ENCODE measurements around the gene EEF2K.

EEF2K gene

DNA sequence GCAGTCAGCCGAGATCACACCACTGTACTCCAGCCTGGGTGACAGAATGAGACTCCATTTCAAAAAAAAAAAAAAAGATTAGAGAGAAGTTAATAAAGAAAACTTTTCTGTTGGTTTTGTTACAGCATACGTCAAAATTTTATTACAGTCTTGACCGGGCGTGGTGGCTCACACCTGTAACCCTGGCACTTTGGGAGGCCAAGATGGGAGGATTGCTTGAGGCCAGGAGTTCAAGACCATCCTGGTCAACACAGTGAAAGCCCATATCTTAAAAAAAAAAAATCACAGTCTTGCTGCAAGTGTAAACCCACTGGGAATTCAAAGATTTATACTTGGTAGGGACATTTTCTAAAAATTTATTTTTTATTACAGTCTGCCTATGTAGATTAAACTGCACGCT, 84.9 kb downstream of the EEF2K start:
- no peak for DNase-seq (ENCODE audit: low spot score)
- no peak for TF ChIP-seq CTCF (IDR thresholded peaks at IDR 0.05; ENCODE audit: extremely low read depth, missing control alignments)

DNA sequence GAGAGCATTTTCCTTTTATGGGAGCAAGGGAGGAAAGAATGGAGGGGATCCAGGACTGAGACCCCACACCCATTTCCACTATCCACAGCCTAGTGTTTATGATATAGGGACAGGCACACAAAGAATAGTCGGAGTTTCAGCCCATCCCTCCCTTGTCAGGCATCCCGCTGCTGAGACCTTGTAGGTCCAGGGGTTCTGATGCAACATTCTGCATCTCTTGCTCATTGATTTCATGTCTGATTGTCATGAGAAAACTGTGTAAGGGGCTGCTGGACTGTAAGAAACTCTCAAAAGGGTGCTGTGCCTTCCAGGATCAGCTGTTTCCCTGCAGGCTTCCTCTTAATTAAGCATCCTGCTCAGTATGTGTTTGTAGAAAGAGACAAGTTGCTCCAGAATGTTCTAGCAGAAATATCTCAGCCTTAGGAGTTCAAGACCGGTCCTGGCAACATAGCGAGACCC, 85.8 kb downstream of the EEF2K start:
- no peak for DNase-seq (ENCODE audit: low spot score)
- no peak for TF ChIP-seq CTCF (IDR thresholded peaks at IDR 0.05; ENCODE audit: extremely low read depth, missing control alignments)

GRCh38 chr16:22292320-22292719, 86.2 kb downstream of the EEF2K start:
- DNase-seq (ENCODE audit: low spot score) = no peak

GRCh38 chr16:22293137-22294106, 87.3 kb downstream of the EEF2K start:
- TF ChIP-seq CTCF (IDR thresholded peaks at IDR 0.05; ENCODE audit: extremely low read depth, missing control alignments) = no peak
- DNase-seq (ENCODE audit: low spot score) = no peak

More at GRCh38 chr16:22292320-22292719, 86.2 kb downstream of the EEF2K start:
- no peak for TF ChIP-seq CTCF (IDR thresholded peaks at IDR 0.05; ENCODE audit: extremely low read depth, missing control alignments)

GRCh38 chr16:22296225-22297113, 90.4 kb downstream of the EEF2K start:
- no peak for TF ChIP-seq CTCF (IDR thresholded peaks at IDR 0.05; ENCODE audit: extremely low read depth, missing control alignments)
- no peak for DNase-seq (ENCODE audit: low spot score)

GRCh38 chr16:22297114-22297870, 91.2 kb downstream of the EEF2K start, which contains the start of gene POLR3E:
Gene POLR3E, plus strand, starts transcription at chr16:22297409. Its CDS starts 5,560 bp downstream, at chr16:22302969.
- TF ChIP-seq CTCF (IDR thresholded peaks at IDR 0.05; ENCODE audit: extremely low read depth, missing control alignments) = peak; percentile 99
- DNase-seq (ENCODE audit: low spot score) = peak; percentile 96

Data from GM20000 (cell line).